ENCODE results near the gene TSPAN11.

TSPAN11 gene

GRCh38 chr12:30980955-30981662, 54.6 kb downstream of the TSPAN11 start:
- DNase-seq = no peak

GRCh38 chr12:30982413-30982812, 55.9 kb downstream of the TSPAN11 start:
- no peak for DNase-seq

DNA sequence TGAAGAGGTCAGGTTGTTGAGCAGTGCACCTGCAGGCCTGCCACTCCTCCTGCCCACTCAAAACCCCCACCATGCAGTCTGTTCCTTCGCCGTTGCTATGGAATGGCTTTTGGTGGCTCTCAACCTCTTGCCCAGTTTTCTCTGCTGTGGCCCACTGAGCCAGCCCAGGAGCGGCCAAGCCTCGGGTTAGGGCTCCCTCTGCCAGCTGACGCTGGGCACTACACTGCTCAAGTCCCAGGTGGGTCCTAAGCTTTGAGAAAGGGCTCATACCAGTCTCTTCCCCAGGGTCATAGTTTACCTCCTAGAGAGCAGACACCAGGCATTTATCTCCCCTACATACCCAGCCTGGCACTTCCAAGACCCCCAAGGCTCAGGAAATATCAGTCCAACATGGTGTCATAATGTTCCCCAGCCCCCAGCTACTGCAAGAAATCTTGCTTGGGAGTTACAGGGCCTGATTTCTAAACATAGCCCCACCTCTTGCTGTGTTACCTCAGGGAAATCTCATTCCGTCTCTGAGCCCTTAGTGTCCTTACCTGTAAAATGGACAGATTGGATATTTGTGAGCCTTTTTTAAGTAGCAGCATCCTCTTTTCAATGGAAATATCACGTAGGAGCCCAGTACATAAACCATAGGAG, 59.4 kb downstream of the TSPAN11 start:
- no peak for DNase-seq

GRCh38 chr12:30988086-30988485, 61.5 kb downstream of the TSPAN11 start:
- DNase-seq = no peak

- DNase-seq = peak; percentile 27
These were observed 62.2 kb downstream of the TSPAN11 start for GRCh38 chr12:30988646-30989286.

DNA sequence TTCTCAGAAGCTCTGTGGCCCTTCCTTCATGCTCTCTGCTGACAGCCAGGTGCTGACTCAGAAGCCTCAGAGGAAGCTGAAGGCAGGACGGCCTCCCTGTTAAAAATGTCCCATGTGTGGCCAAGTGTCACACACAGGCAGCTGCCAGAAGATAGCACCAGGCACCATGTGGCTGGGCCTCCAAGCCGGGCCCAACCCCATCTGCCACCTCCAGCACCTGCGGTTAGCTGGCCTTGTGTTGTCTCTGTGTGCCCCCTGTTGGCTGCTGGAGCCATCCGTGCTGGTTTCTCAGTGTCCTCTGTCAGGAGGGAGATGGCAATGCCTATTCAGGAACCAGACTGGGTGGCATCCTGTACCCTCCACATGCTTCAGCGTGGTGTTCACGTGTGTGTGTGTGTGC, 63.2 kb downstream of the TSPAN11 start:
- peak; percentile 48 for DNase-seq

DNA sequence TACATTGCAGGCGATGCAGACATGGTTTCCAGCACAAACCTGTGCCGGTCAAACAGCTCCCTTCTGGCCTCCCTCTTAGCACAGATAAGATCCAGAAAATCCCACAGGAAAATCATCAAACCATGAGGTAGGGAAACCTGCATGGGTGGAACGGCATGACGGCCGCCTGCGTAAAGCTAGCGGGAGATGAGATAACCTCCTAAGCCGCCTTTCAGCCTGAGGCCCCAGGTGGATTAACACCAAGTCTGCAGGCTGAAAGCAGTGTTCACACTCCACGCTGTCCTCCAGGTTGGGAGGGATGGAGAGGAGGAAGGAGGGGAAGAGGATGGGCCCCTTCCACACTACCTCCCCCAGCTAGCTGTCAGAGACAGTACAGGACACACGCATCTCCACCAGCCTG, 63.8 kb downstream of the TSPAN11 start:
- DNase-seq = no peak

- DNase-seq = no peak
These were observed 64.2 kb downstream of the TSPAN11 start for GRCh38 chr12:30990776-30991175.

- no peak for DNase-seq
These were observed 64.9 kb downstream of the TSPAN11 start for GRCh38 chr12:30991466-30991865.

DNA sequence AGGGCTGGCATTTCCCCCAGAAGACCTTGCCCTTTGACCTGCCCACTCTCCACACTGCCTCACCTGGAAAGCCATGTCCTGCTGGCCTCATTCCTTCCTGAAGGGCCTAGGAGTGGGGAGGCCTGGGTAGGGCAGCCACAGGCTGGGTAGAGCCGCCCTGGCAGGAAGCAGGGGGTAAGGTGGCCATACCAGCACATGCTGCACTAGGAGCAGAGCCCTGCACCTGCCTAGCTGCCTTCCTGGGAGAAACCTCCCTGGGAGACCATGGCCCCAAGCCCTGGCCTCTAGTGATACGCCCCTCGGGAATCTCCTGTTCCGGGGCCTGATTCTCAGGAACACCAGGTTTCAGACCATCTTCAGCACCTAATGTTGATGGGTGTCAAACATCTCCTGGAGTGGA, 65.8 kb downstream of the TSPAN11 start:
- no peak for DNase-seq

GRCh38 chr12:30993766-30994165, 67.2 kb downstream of the TSPAN11 start:
- DNase-seq = no peak

GRCh38 chr12:30994274-30994673, 67.7 kb downstream of the TSPAN11 start:
- DNase-seq = no peak

DNA sequence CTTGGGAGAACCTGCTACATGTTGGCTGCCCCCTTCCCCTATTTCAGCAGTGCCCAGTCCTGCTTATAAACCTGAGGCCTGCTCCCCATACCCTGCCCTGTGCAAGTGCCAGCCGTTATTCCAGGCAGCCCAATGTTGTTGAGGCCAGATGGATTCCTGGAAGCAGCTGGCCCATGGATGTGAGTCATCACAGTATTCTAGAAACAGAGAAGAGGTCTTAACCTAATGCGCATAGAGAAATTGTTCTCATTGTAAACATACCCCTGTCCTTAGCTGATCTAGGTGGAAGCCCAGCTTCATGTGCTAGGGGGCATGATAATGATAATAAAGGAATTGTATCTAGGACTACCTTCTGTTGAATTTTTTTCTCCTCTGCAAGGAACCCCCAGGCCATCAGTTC, 69.7 kb downstream of the TSPAN11 start:
- no peak for DNase-seq

GRCh38 chr12:30996752-30997151, 70.2 kb downstream of the TSPAN11 start:
- DNase-seq = no peak

DNA sequence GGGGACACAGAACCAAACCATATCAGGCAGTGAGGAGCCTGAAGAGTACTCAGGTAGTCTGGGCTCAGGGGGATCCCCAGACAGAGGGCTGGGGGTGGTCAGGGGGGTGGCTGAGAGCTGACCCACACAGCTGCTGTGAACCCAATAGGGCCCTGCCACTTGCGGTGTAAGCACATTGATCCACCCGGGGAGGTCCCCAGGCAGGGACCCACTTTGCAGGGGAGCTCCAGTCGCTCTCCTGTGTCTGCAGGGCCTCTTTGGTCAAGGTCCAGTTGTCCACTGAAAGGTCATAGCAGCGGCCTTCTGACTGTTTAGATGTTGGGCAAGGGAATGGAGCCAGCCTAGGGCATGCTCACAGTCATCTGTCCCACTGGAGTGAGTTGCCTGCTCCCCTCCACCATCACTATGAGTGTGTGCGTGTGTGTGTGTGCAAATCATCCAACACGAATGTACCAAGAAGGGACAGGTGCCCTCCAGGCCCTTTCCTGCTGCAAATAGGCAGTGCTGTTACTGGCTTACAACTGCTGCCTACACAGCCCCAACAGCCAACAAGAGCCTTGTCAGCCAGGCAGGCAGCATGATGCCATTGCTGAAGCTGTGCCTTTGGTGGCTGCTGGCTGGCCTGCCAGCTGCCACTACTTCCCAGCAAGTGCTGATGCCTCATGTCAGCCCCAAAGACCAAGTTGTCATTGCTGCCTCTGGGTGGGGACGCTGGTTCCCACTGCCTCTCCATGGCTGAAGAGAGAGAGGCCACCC, 71.3 kb downstream of the TSPAN11 start:
- DNase-seq = no peak

DNA sequence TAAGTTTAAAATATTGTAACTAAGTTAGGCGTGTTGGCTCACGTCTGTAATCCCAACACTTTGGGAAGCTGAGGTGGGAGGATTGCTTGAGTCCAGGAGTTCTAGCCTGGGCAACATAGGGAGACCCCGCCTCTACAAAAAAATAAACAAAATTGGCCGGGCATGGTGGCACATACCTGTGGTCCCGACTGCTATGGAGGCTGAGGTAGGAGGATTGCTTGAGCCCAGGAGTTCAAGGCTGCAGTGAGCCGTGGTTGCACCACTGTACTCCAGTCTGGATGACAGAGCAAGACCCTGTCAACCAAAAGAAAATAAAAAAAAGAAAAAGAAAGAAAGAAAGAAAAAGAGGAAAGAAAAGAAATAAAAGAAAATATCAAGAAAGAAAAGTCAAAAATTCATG, 72.5 kb downstream of the TSPAN11 start:
- DNase-seq = no peak

DNA sequence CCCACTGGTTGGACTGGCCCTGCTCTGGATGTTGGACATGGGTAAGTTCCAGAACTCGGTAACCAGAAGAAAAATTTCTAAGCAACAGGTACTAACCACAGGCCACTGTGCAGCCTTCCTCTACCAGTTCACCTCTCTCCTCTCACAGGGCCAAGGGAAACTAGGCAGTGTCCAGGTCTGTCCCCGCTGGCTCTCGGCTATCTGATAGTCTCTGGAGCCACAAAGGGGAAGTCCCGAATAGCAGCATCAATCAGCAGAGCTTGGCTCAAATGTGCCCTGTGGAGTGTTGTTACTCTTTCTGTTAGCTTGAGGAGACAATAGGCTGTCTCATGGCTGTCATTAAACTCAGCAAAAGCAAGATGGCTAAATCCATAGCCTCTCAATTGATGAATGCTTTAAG, 73.2 kb downstream of the TSPAN11 start:
- no peak for DNase-seq

- DNase-seq = no peak
These were observed 74.2 kb downstream of the TSPAN11 start for GRCh38 chr12:31000751-31001150.

- DNase-seq = no peak
These were observed 75.2 kb downstream of the TSPAN11 start for GRCh38 chr12:31001581-31002360.

GRCh38 chr12:31002361-31002725, 75.8 kb downstream of the TSPAN11 start:
- no peak for DNase-seq

DNA sequence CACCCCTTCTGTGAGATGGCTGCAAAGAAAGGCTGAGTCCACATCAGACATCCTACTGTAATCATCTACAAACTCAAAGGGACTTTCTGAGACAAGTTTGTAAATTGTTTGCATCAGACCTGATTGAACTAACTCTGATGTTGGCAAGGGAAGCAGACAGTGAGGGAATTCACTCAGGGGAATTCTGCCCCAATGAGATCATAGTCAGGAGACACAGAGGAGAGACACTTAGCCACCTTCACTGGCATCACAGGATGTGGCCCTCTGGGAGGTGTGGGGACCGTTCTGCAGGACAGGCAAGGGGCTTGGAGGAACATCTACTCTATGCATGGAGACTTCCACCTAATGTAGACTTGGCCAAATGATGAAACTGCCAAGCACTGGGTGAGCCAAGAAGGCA, 76.5 kb downstream of the TSPAN11 start:
- no peak for DNase-seq

GRCh38 chr12:31003861-31004640, 77.5 kb downstream of the TSPAN11 start:
- DNase-seq = no peak
